Neural cell (in vitro differentiated cells): ENCODE results near the gene PPFIA1. TPM values are rescaled to one million over a fixed set of nuclear protein-coding genes. Genes with fewer than 3 reads are reported as not detected.

Source experiments
- H2AFZ ChIP-seq: fragments of 200-600, 300-800 bp; sonication (generic), shearing (Covaris generic); 2 replicates; pipeline ENCODE4 v1.6.0; 2014; ENCODE audit warnings: low read depth, mild to moderate bottlenecking, antibody characterized with exemption, low read length, moderate library complexity
- H3F3A ChIP-seq: fragments of 200-600 bp; shearing (Covaris generic); 2 replicates; pipeline ENCODE4 v1.6.1; 2016; ENCODE audit warnings: mild to moderate bottlenecking, moderate library complexity, mixed read lengths, antibody characterized with exemption, low read length; ENCODE audit not compliant: insufficient read depth, poor library complexity, severe bottlenecking
- H3K27ac ChIP-seq: fragments of 200-600, 300-800 bp; sonication (generic), shearing (Covaris generic); 2 replicates; pipeline ENCODE4 v1.5.1; 2014; ENCODE audit warnings: mild to moderate bottlenecking, low read length, moderate library complexity
- H3K27me3 ChIP-seq: fragments of 300-800, 200-600 bp; sonication (generic), shearing (Covaris generic); 2 replicates; pipeline ENCODE4 v1.6.0; 2014; ENCODE audit warnings: mild to moderate bottlenecking, low read depth, low read length, moderate library complexity; ENCODE audit not compliant: insufficient read depth
- H3K36me3 ChIP-seq: fragments of 300-800, 200-600 bp; sonication (generic), shearing (Covaris generic); 2 replicates; pipeline ENCODE4 v1.5.1; 2014; ENCODE audit warnings: mild to moderate bottlenecking, antibody characterized with exemption, low read length, moderate library complexity; ENCODE audit not compliant: insufficient read depth
- H3K4me2 ChIP-seq: fragments of 300-800, 200-600 bp; sonication (generic), shearing (Covaris generic); 2 replicates; pipeline ENCODE4 v1.6.0; 2014; ENCODE audit warnings: mild to moderate bottlenecking, low read length
- H3K4me3 ChIP-seq: fragments of 300-800, 200-600 bp; sonication (generic), shearing (Covaris generic); 2 replicates; pipeline ENCODE4 v1.5.1; 2014; ENCODE audit warnings: mild to moderate bottlenecking, low read length, moderate library complexity
- H3K79me2 ChIP-seq: fragments of 200-600 bp; shearing (Covaris generic); replicated peaks from 2 replicates; pipeline ENCODE4 v1.6.0; 2014; ENCODE audit warnings: mild to moderate bottlenecking, low read length, moderate library complexity; ENCODE audit not compliant: insufficient read depth
- H3K9ac ChIP-seq: fragments of 300-800, 200-600 bp; sonication (generic), shearing (Covaris generic); 2 replicates; pipeline ENCODE4 v1.6.1; 2016; ENCODE audit warnings: mild to moderate bottlenecking, low read length, mixed read lengths
- H3K9me2 ChIP-seq: fragments of 200-600 bp; shearing (Covaris generic); 2 replicates; pipeline ENCODE4 v1.6.1; 2016; ENCODE audit warnings: mild to moderate bottlenecking, low read length, mixed read lengths; ENCODE audit not compliant: insufficient read depth
- H3K9me3 ChIP-seq: fragments of 200-600, 300-800 bp; sonication (generic), shearing (Covaris generic); 2 replicates; pipeline ENCODE4 v1.6.1; 2016; ENCODE audit warnings: mild to moderate bottlenecking, mixed run types, low read length, moderate library complexity, mixed read lengths
- H4K20me1 ChIP-seq: fragments of 200-600 bp; shearing (Covaris generic); 2 replicates; pipeline ENCODE4 v1.6.1; 2016; ENCODE audit warnings: mild to moderate bottlenecking, mixed run types; ENCODE audit not compliant: insufficient read depth
- CTCF ChIP-seq: fragments of 450-650 bp; IDR thresholded peaks from 2 replicates; pipeline ENCODE4 v1.5.1; 2014; ENCODE audit warnings: antibody characterized with exemption, mild to moderate bottlenecking, moderate library complexity; ENCODE audit not compliant: poor library complexity, severe bottlenecking
- EP300 ChIP-seq: fragments of 450-650 bp; conservative IDR thresholded peaks from 2 replicates; pipeline ENCODE4 v1.6.1; 2014; ENCODE audit warnings: antibody characterized with exemption, mild to moderate bottlenecking, moderate library complexity; ENCODE audit not compliant: poor library complexity, severe bottlenecking
- EZH2 ChIP-seq: fragments of 200-600, 300-800 bp; shearing (Covaris generic), sonication (generic); IDR thresholded peaks from 2 replicates; pipeline ENCODE4 v1.6.1; 2014; ENCODE audit warnings: antibody characterized with exemption, low read length, borderline replicate concordance, mild to moderate bottlenecking; ENCODE audit not compliant: insufficient read depth, poor library complexity, severe bottlenecking
- MXI1 ChIP-seq: fragments of 450-650 bp; conservative IDR thresholded peaks from 2 replicates; pipeline ENCODE4 v1.6.1; 2014; ENCODE audit warnings: antibody characterized with exemption, mild to moderate bottlenecking; ENCODE audit not compliant: poor library complexity, severe bottlenecking
- POLR2AphosphoS5 ChIP-seq: IDR thresholded peaks from 2 replicates; pipeline ENCODE4 v1.6.1; 2012
- RAD21 ChIP-seq: fragments of 450-650 bp; conservative IDR thresholded peaks from 2 replicates; pipeline ENCODE4 v1.6.1; 2014; ENCODE audit warnings: antibody characterized with exemption, mild to moderate bottlenecking, moderate library complexity
- REST ChIP-seq: IDR thresholded peaks from 2 replicates; pipeline ENCODE4 v1.6.1; 2012; ENCODE audit warnings: borderline replicate concordance
- SMC3 ChIP-seq: fragments of 450-650 bp; conservative IDR thresholded peaks from 2 replicates; pipeline ENCODE4 v1.6.1; 2014; ENCODE audit warnings: antibody characterized with exemption, mild to moderate bottlenecking, moderate library complexity; ENCODE audit not compliant: poor library complexity
- TAF1 ChIP-seq: IDR thresholded peaks from 2 replicates; pipeline ENCODE4 v1.6.1; 2012; ENCODE audit warnings: low read depth
- polyA plus RNA-seq: library from polyadenylated mRNA; depleted of rRNA; stranded (reverse); fragments of >200 nt; gene quantifications from 2 replicates; pipeline ENCODE4 v1.2.3, GENCODE V29; 2014

PPFIA1 gene
- polyA plus RNA-seq, 1 donor from 2014 or later = 48.9 TPM

- no peak overlapping the region for H2AFZ ChIP-seq
- H3K27ac ChIP-seq = no peak overlapping the region
- H3K9me2 ChIP-seq = no peaks in the 10 kb centered on the region
- no peak overlapping the region for H3K9ac ChIP-seq
- H3F3A ChIP-seq = no peaks in the 10 kb centered on the region
- H4K20me1 ChIP-seq = no peaks in the 10 kb centered on the region
- H3K4me3 ChIP-seq = no peak overlapping the region
- no peaks in the 10 kb centered on the region for H3K79me2 ChIP-seq
- H3K36me3 ChIP-seq = no peaks in the 10 kb centered on the region
- H3K9me3 ChIP-seq = no peaks in the 10 kb centered on the region
- no peak overlapping the region for H3K4me2 ChIP-seq
- TF ChIP-seq RAD21 (no peak), POLR2AphosphoS5 (no peak), EZH2 (no peak), REST (no peak), MXI1 (no peak), SMC3 (no peak), TAF1 (no peak), CTCF (no peak), EP300 (no peak)
- H3K27me3 ChIP-seq = no peaks in the 10 kb centered on the region
Observed at GRCh38 chr11:70302419-70302752, 31.9 kb downstream of the PPFIA1 start.

GRCh38 chr11:70303070-70303469, 32.6 kb downstream of the PPFIA1 start:
- Histone ChIP-seq H3K27me3 (no peaks in the 10 kb centered on the region), H3F3A (no peaks in the 10 kb centered on the region), H3K9me3 (no peaks in the 10 kb centered on the region), H3K79me2 (no peaks in the 10 kb centered on the region), H3K9me2 (no peaks in the 10 kb centered on the region), H4K20me1 (no peaks in the 10 kb centered on the region), H3K27ac (no peak overlapping the region), H3K9ac (no peak overlapping the region), H3K4me3 (no peak overlapping the region), H3K4me2 (no peak overlapping the region), H3K36me3 (no peaks in the 10 kb centered on the region), H2AFZ (no peak overlapping the region)
- TF ChIP-seq SMC3 (no peak), EP300 (no peak), RAD21 (no peak), POLR2AphosphoS5 (no peak), EZH2 (no peak), TAF1 (no peak), REST (no peak), MXI1 (no peak), CTCF (no peak)
